Measurements from ENCODE around the gene NPC1. TPM values are rescaled to one million over a fixed set of nuclear protein-coding genes. Genes with fewer than 3 reads are reported as not detected.

Gene NPC1
- total RNA-seq, 1 donor from 2014 or later, result 114 TPM

- Histone ChIP-seq H3K4me3 (no peak overlapping the region), H3K27ac (no peak overlapping the region), H3K9me3 (no peaks in the 10 kb centered on the region), H3K27me3 (ENCODE audit: low read depth) (no peaks in the 10 kb centered on the region), H3K36me3 (no peaks in the 10 kb centered on the region), H3K4me1 (peaks cover 7% of the 10 kb centered on the region)
- TF ChIP-seq, protein P1, sequence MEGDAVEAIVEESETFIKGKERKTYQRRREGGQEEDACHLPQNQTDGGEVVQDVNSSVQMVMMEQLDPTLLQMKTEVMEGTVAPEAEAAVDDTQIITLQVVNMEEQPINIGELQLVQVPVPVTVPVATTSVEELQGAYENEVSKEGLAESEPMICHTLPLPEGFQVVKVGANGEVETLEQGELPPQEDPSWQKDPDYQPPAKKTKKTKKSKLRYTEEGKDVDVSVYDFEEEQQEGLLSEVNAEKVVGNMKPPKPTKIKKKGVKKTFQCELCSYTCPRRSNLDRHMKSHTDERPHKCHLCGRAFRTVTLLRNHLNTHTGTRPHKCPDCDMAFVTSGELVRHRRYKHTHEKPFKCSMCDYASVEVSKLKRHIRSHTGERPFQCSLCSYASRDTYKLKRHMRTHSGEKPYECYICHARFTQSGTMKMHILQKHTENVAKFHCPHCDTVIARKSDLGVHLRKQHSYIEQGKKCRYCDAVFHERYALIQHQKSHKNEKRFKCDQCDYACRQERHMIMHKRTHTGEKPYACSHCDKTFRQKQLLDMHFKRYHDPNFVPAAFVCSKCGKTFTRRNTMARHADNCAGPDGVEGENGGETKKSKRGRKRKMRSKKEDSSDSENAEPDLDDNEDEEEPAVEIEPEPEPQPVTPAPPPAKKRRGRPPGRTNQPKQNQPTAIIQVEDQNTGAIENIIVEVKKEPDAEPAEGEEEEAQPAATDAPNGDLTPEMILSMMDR (IDR thresholded peaks at IDR 0.05), result no peak
- ATAC-seq (no peak), DNase-seq (no peak)
- intact Hi-C loops (cut with DNase I), result no loop called here
Observed at GRCh38 chr18:23631746-23632145, 45.4 kb upstream of the NPC1 start.

- H3K36me3 ChIP-seq, result no peaks in the 10 kb centered on the region
- intact Hi-C loops (cut with DNase I), result no loop called here
- no peaks in the 10 kb centered on the region for H3K9me3 ChIP-seq
- ATAC-seq (no peak), DNase-seq (no peak)
- no peaks in the 10 kb centered on the region for H3K27me3 ChIP-seq (ENCODE audit: low read depth)
- TF ChIP-seq, protein P1 (IDR thresholded peaks at IDR 0.05), result no peak
- H3K4me1 ChIP-seq, result peaks cover 11% of the 10 kb centered on the region
- H3K27ac ChIP-seq, result no peak overlapping the region
- H3K4me3 ChIP-seq, result no peak overlapping the region
Observed at GRCh38 chr18:23631312-23631711, 45.0 kb upstream of the NPC1 start.

DNA sequence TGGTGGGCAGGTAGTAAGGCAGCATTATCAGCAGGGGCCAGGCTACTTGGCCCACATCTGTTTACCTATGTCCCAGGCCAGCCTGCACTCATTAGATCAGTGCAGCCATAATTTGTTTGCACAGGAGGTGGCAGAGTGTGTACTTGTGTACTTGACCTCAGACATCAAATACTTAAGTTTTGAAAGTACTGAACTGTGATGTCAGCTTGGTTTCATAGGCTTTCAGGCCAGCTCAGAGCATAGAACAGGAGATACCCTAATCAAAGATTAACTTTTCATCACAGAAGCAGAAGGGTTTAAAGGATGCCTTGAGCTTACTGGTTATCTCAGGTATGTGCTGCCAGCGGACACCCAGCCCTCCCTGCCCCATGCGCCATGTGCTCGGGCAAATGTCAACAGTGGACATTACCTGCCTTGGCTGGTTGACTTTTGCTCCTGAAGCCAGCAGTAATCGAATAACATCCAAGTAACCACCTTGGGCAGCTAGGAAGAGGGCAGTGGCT, 43.2 kb upstream of the NPC1 start:
- no peaks in the 10 kb centered on the region for H3K36me3 ChIP-seq
- TF ChIP-seq, protein P1 (IDR thresholded peaks at IDR 0.05), result no peak
- peaks cover 11% of the 10 kb centered on the region for H3K4me1 ChIP-seq
- H3K4me3 ChIP-seq, result no peak overlapping the region
- DNase-seq (peak; percentile 66), ATAC-seq (peak; percentile 95)
- no peaks in the 10 kb centered on the region for H3K9me3 ChIP-seq
- intact Hi-C loops (cut with DNase I), result no loop called here
- H3K27me3 ChIP-seq (ENCODE audit: low read depth), result no peaks in the 10 kb centered on the region
- peak overlapping the region; percentile 38 for H3K27ac ChIP-seq

- Histone ChIP-seq H3K27ac (peak overlapping the region; percentile 25), H3K36me3 (no peaks in the 10 kb centered on the region)
Observed at GRCh38 chr18:23627970-23628369, 41.7 kb upstream of the NPC1 start.

GRCh38 chr18:23627321-23627720, 41.0 kb upstream of the NPC1 start:
- Histone ChIP-seq H3K36me3 (no peaks in the 10 kb centered on the region), H3K27me3 (ENCODE audit: low read depth) (no peaks in the 10 kb centered on the region), H3K4me3 (no peak overlapping the region), H3K9me3 (no peaks in the 10 kb centered on the region), H3K27ac (no peak overlapping the region), H3K4me1 (peaks cover 11% of the 10 kb centered on the region)
- DNase-seq (no peak), ATAC-seq (peak; percentile 50 to 82)
- intact Hi-C loops (cut with DNase I), result no loop called here
- TF ChIP-seq, protein P1 (IDR thresholded peaks at IDR 0.05), result no peak

More at GRCh38 chr18:23627970-23628369, 41.7 kb upstream of the NPC1 start:
- Histone ChIP-seq H3K27me3 (ENCODE audit: low read depth) (no peaks in the 10 kb centered on the region), H3K4me3 (no peak overlapping the region), H3K4me1 (peaks cover 11% of the 10 kb centered on the region), H3K9me3 (no peaks in the 10 kb centered on the region)
- DNase-seq, result no peak
- intact Hi-C loops (cut with DNase I), result no loop called here
- TF ChIP-seq, protein P1 (IDR thresholded peaks at IDR 0.05), result no peak
- ATAC-seq, result no peak
